IMR-90 (cell line): ENCODE measurements around the gene CLDN9. TPM values are rescaled to one million over a fixed set of nuclear protein-coding genes. Genes with fewer than 3 reads are reported as not detected.
A peak's percentile ranks its signal among the peaks of the same experiment; 100 is the strongest.

Experiments
- ATAC-seq: fragments of 200-7000 bp; cut with Tn5 transposase; 2 replicates; pipeline ENCODE4 v1.9.1; 2020; ENCODE audit warnings: low read depth, mild to moderate bottlenecking, moderate library complexity
- BruUV-seq: library from RNA; stranded (reverse); fragments of 400-500 nt; replicated peaks from 2 replicates; lab custom pipeline; 2021; lab: Mats Ljungman, UMichigan
- CTCF ChIA-PET: fragments of 300-600 bp; formaldehyde crosslinking; extraction: SDS; loops from one replicate; lab custom pipeline; 2021; ENCODE audit warnings: antibody characterized with exemption; lab: Yijun Ruan, JAX
- POLR2A ChIA-PET: fragments of 300-600 bp; sonication (Branson Sonifier 250); formaldehyde crosslinking; loops from one replicate; lab custom pipeline; 2022; ENCODE audit warnings: antibody characterized with exemption; ENCODE audit not compliant: unreplicated experiment; lab: Charles Lee
- DNase-seq: peaks from one replicate; pipeline ENCODE4 v3.0.0; 2013
- H2AFZ ChIP-seq: replicated peaks from 2 replicates; pipeline ENCODE3; 2013; ENCODE audit warnings: low read length, mild to moderate bottlenecking; ENCODE audit not compliant: poor library complexity
- H2AK5ac ChIP-seq: 2 replicates; pipeline ENCODE4 v1.6.1; 2013; ENCODE audit warnings: low read depth, low read length, inconsistent platforms
- H2AK9ac ChIP-seq: replicated peaks from 2 replicates; pipeline ENCODE3; 2013; ENCODE audit warnings: mild to moderate bottlenecking, low read depth, low read length, moderate library complexity; ENCODE audit not compliant: poor library complexity
- H2BK120ac ChIP-seq: 2 replicates; pipeline ENCODE4 v1.6.1; 2013; ENCODE audit warnings: low read depth, low read length, inconsistent platforms
- H2BK15ac ChIP-seq: 3 replicates; pipeline ENCODE4 v1.6.1; 2013; ENCODE audit warnings: low read depth, low read length, inconsistent platforms
- H2BK20ac ChIP-seq: 2 replicates; pipeline ENCODE4 v1.6.1; 2013; ENCODE audit warnings: low read depth, mild to moderate bottlenecking, inconsistent platforms, low read length, moderate library complexity
- H2BK5ac ChIP-seq: 2 replicates; pipeline ENCODE4 v1.6.1; 2013; ENCODE audit warnings: mild to moderate bottlenecking, low read depth, low read length, inconsistent platforms; ENCODE audit not compliant: poor library complexity, severe bottlenecking
- H3K14ac ChIP-seq: replicated peaks from 2 replicates; pipeline ENCODE4 v1.6.1; 2013; ENCODE audit warnings: low read depth, low read length, inconsistent platforms
- H3K18ac ChIP-seq: 2 replicates; pipeline ENCODE4 v1.6.1; 2013; ENCODE audit warnings: low read depth, low read length, control low read depth
- H3K23ac ChIP-seq: 2 replicates; pipeline ENCODE4 v1.6.1; 2013; ENCODE audit warnings: low read depth, low read length, inconsistent platforms
- H3K27ac ChIP-seq: 2 replicates; pipeline ENCODE4 v1.5.1; 2013; ENCODE audit warnings: mild to moderate bottlenecking, control low read depth, low read length; ENCODE audit not compliant: insufficient read depth
- H3K27me3 ChIP-seq: 2 replicates; pipeline ENCODE4 v1.6.1; 2013; ENCODE audit warnings: low read length; ENCODE audit not compliant: control insufficient read depth, insufficient read depth
- H3K36me3 ChIP-seq: 2 replicates; pipeline ENCODE4 v1.6.1; 2013; ENCODE audit warnings: low read length, mixed read lengths; ENCODE audit not compliant: control insufficient read depth, insufficient read depth
- H3K4ac ChIP-seq: 2 replicates; pipeline ENCODE4 v1.6.1; 2013; ENCODE audit warnings: low read depth, low read length, inconsistent platforms
- H3K4me1 ChIP-seq: 2 replicates; pipeline ENCODE4 v1.6.1; 2013; ENCODE audit warnings: low read length, mixed read lengths; ENCODE audit not compliant: control insufficient read depth, insufficient read depth
- H3K4me2 ChIP-seq: 2 replicates; pipeline ENCODE4 v1.6.1; 2013; ENCODE audit warnings: low read depth, mild to moderate bottlenecking, control low read depth, low read length, moderate library complexity
- H3K4me3 ChIP-seq: 2 replicates; pipeline ENCODE4 v1.5.1; 2013; ENCODE audit warnings: low read depth, mild to moderate bottlenecking, control low read depth, low read length, moderate library complexity; ENCODE audit not compliant: insufficient read depth
- H3K56ac ChIP-seq: 2 replicates; pipeline ENCODE4 v1.6.1; 2013; ENCODE audit warnings: low read length, inconsistent platforms; ENCODE audit not compliant: insufficient read depth; ENCODE audit errors: extremely low read depth
- H3K79me1 ChIP-seq, 2 experiments: 2 replicates each; pipeline ENCODE4 v1.6.1; 2013; ENCODE audit warnings: low read length in 2 of 2, inconsistent platforms in 1 of 2, low read depth in 1 of 2
- H3K9ac ChIP-seq: 2 replicates; pipeline ENCODE4 v1.6.1; 2013; ENCODE audit warnings: low read depth, low read length, control low read depth
- H3K9me1 ChIP-seq: 2 replicates; pipeline ENCODE4 v1.6.1; 2013; ENCODE audit warnings: low read length, inconsistent platforms; ENCODE audit not compliant: insufficient read depth
- H3K9me3 ChIP-seq: 2 replicates; pipeline ENCODE4 v1.6.1; 2013; ENCODE audit warnings: low read length; ENCODE audit not compliant: control insufficient read depth, insufficient read depth
- H4K20me1 ChIP-seq: 2 replicates; pipeline ENCODE4 v1.6.1; 2013; ENCODE audit warnings: low read length, inconsistent platforms; ENCODE audit not compliant: insufficient read depth
- H4K5ac ChIP-seq: 2 replicates; pipeline ENCODE4 v1.6.1; 2013; ENCODE audit warnings: mild to moderate bottlenecking, low read depth, low read length, control low read depth
- H4K8ac ChIP-seq, 2 experiments: 2 replicates each; pipeline ENCODE4 v1.6.1; 2013; ENCODE audit warnings: low read depth in 2 of 2, low read length in 2 of 2, control low read depth in 1 of 2, inconsistent platforms in 1 of 2
- H4K91ac ChIP-seq: 2 replicates; pipeline ENCODE4 v1.6.1; 2013; ENCODE audit warnings: low read depth, low read length, inconsistent platforms; ENCODE audit not compliant: insufficient read depth
- BHLHE40 ChIP-seq: fragments of 150-350 bp; IDR thresholded peaks from 2 replicates; pipeline ENCODE4 v1.6.1; 2016; ENCODE audit warnings: mild to moderate bottlenecking, low read depth, low read length
- MAZ ChIP-seq: IDR thresholded peaks from 2 replicates; pipeline ENCODE4 v1.6.1; 2012; ENCODE audit warnings: low read depth, mild to moderate bottlenecking, low read length, improper control_type of control experiment, moderate library complexity, borderline replicate concordance
- MXI1 ChIP-seq: IDR thresholded peaks from 2 replicates; pipeline ENCODE4 v1.6.1; 2012; ENCODE audit warnings: low read depth, mild to moderate bottlenecking, low read length, moderate library complexity, borderline replicate concordance
- WGBS, 2 experiments: methylation state at CpG; one replicate each; pipeline versions ENCODE4 v1.1.5 to v1.1.7; 2013; ENCODE audit warnings: missing lambda C conversion rate in 2 of 2; ENCODE audit not compliant: insufficient read length in 1 of 2; ENCODE audit errors: extremely low coverage in 2 of 2; 5-methylcytosine and 5-hydroxymethylcytosine counted together
- dilution Hi-C: fragments of 300-500 bp; cut with HindIII; formaldehyde crosslinking; loops from one replicate; pipeline ENCODE4 v1.14.3; 2018; ENCODE audit warnings: low sequenced_read_pairs; ENCODE audit not compliant: unreplicated experiment
- in situ Hi-C: fragments of 300-500 bp; cut with MboI; formaldehyde crosslinking; loops from 3 replicates; pipeline ENCODE4 v1.14.3; 2019; ENCODE audit warnings: low sequenced_read_pairs, inconsistent platforms, mixed read lengths
- intact Hi-C: fragments of 100-400 bp; cut with micrococcal nuclease; formaldehyde crosslinking; loops from 2 replicates; pipeline ENCODE4 v1.10.0; 2022
- polyA plus RNA-seq, 3 experiments: library from polyadenylated mRNA; depleted of rRNA; stranded (reverse); fragments of >200 nt; gene quantifications; 2 replicates each; pipeline ENCODE4 v1.2.3, GENCODE V29; 2012; ENCODE audit warnings: low replicate concordance in 1 of 3
- total RNA-seq: library from RNA; depleted of rRNA; stranded (reverse); fragments of >200 nt; gene quantifications from 2 replicates; pipeline ENCODE4 v1.2.3, GENCODE V29; 2012
- TF ChIP-seq, protein P1 (sequence below): fragments of 150-350 bp; IDR thresholded peaks from 2 replicates; pipeline ENCODE4 v1.6.1; 2017; ENCODE audit warnings: mild to moderate bottlenecking, antibody characterized with exemption, low read length, low read depth

The CLDN9 gene
- total and polyA plus RNA-seq, 2 of the 4 experiments (the other 2 are of a cell fraction), result 0.05 TPM; not detected in 1

DNA sequence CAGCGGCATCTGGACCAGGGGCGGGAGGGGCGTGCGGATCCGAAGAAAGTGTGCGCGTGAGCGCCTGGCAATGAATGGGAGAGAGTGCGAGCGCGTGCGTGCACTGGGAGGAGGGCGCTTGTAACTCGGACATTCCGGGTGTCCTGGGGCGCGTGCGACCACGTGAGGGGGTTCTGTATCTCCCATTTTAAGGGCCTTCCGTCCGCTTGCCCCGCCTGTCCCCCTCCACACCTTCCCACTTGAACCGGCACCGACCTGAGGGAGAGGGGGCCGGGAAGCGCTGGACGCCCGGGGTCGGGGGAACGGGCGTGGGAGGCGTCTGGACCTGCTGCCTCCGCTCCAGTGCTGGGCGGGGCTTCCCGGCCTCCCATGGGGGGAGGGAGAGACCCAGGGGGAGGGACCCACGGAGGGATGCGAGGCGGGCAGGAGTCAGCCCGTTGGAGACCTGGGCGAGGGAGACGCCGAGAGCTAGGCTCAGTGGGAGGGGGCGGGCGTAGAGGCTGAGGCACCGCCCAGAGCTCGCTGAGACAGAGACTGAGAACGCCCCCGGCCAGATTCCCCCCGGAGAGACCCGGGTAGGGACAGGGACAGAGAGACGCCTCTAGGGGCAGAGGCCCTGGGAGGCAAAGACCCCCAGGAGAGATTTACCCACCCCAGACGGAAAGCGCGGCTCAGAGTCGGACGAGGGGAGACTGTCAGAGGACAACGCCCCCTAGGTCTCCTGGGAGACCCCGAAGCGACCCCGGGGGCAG lies 48.8 kb upstream of the CLDN9 start, which contains the start of gene KREMEN2:
KREMEN2 (plus strand) TSS at position 553 of the 752 bp plus-strand sequence. CDS start 246 bp downstream, outside the sequence.
- Histone ChIP-seq H3K79me1 (peaks cover 0 to 5% of the 10 kb centered on the region in 2 experiments; a peak in 1 of 4 replicates), H3K9me1 (peaks cover 9% of the 10 kb centered on the region; the same call in 1 of the 2 replicates), H3K27ac (no peak within 1 kb of the TSS), H3K56ac (no peak within 1 kb of the TSS), H2AFZ (peak within 1 kb of the TSS; percentile 81), H3K23ac (no peak within 1 kb of the TSS), H4K91ac (no peak within 1 kb of the TSS), H3K9ac (no peak within 1 kb of the TSS), H2BK20ac (no peak within 1 kb of the TSS), H2BK120ac (no peak within 1 kb of the TSS), H3K4ac (no peak within 1 kb of the TSS), H2BK5ac (no peak within 1 kb of the TSS), H3K4me2 (peak within 1 kb of the TSS; percentile 75; the same call in 1 of the 2 replicates), H4K8ac (no peak within 1 kb of the TSS), H3K4me1 (peaks cover 5% of the 10 kb centered on the region; the same call in 1 of the 2 replicates), H3K36me3 (no peaks in the 10 kb centered on the region), H3K14ac (no peak within 1 kb of the TSS), H2AK5ac (no peak within 1 kb of the TSS), H2BK15ac (no peak within 1 kb of the TSS), H2AK9ac (no peak within 1 kb of the TSS), H4K5ac (no peak within 1 kb of the TSS), H3K9me3 (no peaks in the 10 kb centered on the region; the same call in 1 of the 2 replicates), H3K27me3 (peaks cover 61% of the 10 kb centered on the region), H4K20me1 (peaks cover 21% of the 10 kb centered on the region; the same call in 1 of the 2 replicates), H3K18ac (no peak within 1 kb of the TSS), H3K4me3 (peak within 1 kb of the TSS; percentile 13)
- no peak for TF ChIP-seq MXI1
- no peak for TF ChIP-seq MAZ
- TF ChIP-seq BHLHE40, result peak; percentile 51
- TF ChIP-seq, protein P1, sequence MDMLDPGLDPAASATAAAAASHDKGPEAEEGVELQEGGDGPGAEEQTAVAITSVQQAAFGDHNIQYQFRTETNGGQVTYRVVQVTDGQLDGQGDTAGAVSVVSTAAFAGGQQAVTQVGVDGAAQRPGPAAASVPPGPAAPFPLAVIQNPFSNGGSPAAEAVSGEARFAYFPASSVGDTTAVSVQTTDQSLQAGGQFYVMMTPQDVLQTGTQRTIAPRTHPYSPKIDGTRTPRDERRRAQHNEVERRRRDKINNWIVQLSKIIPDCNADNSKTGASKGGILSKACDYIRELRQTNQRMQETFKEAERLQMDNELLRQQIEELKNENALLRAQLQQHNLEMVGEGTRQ, result 0 out of 2 replicates have a peak, but pooled peaks have one; percentile 25
- BruUV-seq, result no TSS peak
- in situ Hi-C loops (no loop called here), intact Hi-C loops (no loop called here), dilution Hi-C loops (no loop called here)
- ChIA-PET POLR2A (no interaction called here), CTCF (no interaction called here)
- ATAC-seq, result peak; percentile 33
- WGBS, 2 experiments, result 1% methylated on average over 15 of the region's 60 CpGs; no CpG with 5 or more reads in 1 of the 2 experiments
- DNase-seq, result no peak
